Stimulated activated memory B cell treated with anti-CD40 and anti-IgM and Interleukin-4, amounts not matched to agents 10 μg/mL and 1 μg/mL and 100 μg/mL, for 72 hours (primary cell): ENCODE results near the gene RAD23B.
"Not testable (repeated sequence)": the region's sequence is repeated elsewhere in the genome, so short reads cannot be mapped to it uniquely, and the experiment has no call there.

Experiments used
- ATAC-seq: fragments of 150-1000 bp; cut with Tn5 transposase; 2 replicates; pipeline ENCODE4 v1.10.0; 2021
- H3K27ac Mint-ChIP-seq: one replicate; pipeline ENCODE4 v1.8.0; 2022; ENCODE audit warnings: mild to moderate bottlenecking, mixed read lengths
- H3K27me3 Mint-ChIP-seq: one replicate; pipeline ENCODE4 v1.8.0; 2022; ENCODE audit warnings: mixed read lengths
- H3K36me3 Mint-ChIP-seq: one replicate; pipeline ENCODE4 v1.8.0; 2022; ENCODE audit warnings: mixed read lengths
- H3K4me1 Mint-ChIP-seq: one replicate; pipeline ENCODE4 v1.8.0; 2022; ENCODE audit warnings: mixed read lengths
- H3K4me3 Mint-ChIP-seq: one replicate; pipeline ENCODE4 v1.8.0; 2022; ENCODE audit warnings: mild to moderate bottlenecking, moderate library complexity, mixed read lengths
- H3K9me3 Mint-ChIP-seq: one replicate; pipeline ENCODE4 v1.8.0; 2022; ENCODE audit warnings: mixed read lengths

Gene RAD23B

GRCh38 chr9:107296592-107296991, 13.5 kb downstream of the RAD23B start:
- not testable (repeated sequence) for H3K4me3 Mint-ChIP-seq, ATAC-seq, H3K27me3 Mint-ChIP-seq, H3K27ac Mint-ChIP-seq, H3K36me3 Mint-ChIP-seq, H3K9me3 Mint-ChIP-seq
- peaks cover 53% of the 10 kb centered on the region for H3K4me1 Mint-ChIP-seq

GRCh38 chr9:107299437-107299836, 16.4 kb downstream of the RAD23B start:
- no peak for ATAC-seq
- H3K36me3 Mint-ChIP-seq = no peaks in the 10 kb centered on the region
- no peaks in the 10 kb centered on the region for H3K27me3 Mint-ChIP-seq
- H3K9me3 Mint-ChIP-seq = no peaks in the 10 kb centered on the region
- no peak overlapping the region for H3K27ac Mint-ChIP-seq
- H3K4me3 Mint-ChIP-seq = no peak overlapping the region
- peaks cover 38% of the 10 kb centered on the region for H3K4me1 Mint-ChIP-seq

GRCh38 chr9:107306308-107306707, 23.2 kb downstream of the RAD23B start:
- no peak overlapping the region for H3K4me3 Mint-ChIP-seq
- no peaks in the 10 kb centered on the region for H3K27me3 Mint-ChIP-seq
- ATAC-seq = no peak
- peaks cover 22% of the 10 kb centered on the region for H3K4me1 Mint-ChIP-seq
- H3K27ac Mint-ChIP-seq = no peak overlapping the region
- H3K36me3 Mint-ChIP-seq = peaks cover 48% of the 10 kb centered on the region
- H3K9me3 Mint-ChIP-seq = no peaks in the 10 kb centered on the region

DNA sequence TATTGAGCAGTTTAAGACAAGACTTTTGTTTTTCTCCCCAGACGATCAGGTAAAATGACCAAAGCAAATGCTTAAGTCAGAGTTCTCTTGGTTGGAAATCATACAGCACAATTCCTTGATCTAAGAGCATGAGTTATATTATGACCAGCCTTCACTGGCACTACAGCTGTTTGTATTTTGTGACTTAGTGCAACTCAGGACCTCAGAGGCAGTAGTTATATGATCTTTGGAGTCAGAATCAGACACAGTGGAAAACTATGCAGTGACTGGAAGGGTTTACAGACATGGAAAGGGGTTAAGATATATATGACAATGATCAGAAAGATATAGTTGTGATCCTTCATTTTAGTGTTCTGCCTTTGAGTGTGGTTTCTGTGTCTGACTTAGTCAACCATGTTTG, 24.3 kb downstream of the RAD23B start:
- Mint-ChIP-seq H3K9me3 (no peaks in the 10 kb centered on the region), H3K36me3 (peaks cover 54% of the 10 kb centered on the region), H3K27ac (no peak overlapping the region), H3K4me3 (no peak overlapping the region), H3K27me3 (no peaks in the 10 kb centered on the region), H3K4me1 (peaks cover 25% of the 10 kb centered on the region)
- ATAC-seq = no peak

DNA sequence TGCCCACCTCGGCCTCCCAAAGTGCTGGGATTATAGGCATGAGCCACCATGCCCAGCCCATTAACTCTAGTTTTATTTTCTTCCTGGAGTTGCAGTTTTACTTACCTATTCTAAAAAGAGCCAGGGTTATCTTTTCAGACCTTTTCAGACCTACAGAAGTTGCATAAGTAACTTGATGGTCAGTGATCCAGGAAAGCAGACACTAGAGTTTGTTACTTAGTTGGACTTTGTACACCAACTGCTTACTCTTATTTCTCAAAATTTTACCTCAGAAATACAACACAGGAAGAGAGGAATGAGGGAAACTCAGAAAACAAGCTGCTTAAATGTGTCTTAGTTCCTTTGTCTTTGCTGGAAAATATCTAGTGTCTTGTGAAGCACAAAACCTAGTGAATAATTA, 25.4 kb downstream of the RAD23B start:
- H3K9me3 Mint-ChIP-seq = no peaks in the 10 kb centered on the region
- no peak for ATAC-seq
- peaks cover 36% of the 10 kb centered on the region for H3K4me1 Mint-ChIP-seq
- peaks cover 65% of the 10 kb centered on the region for H3K36me3 Mint-ChIP-seq
- no peak overlapping the region for H3K27ac Mint-ChIP-seq
- H3K4me3 Mint-ChIP-seq = no peak overlapping the region
- H3K27me3 Mint-ChIP-seq = no peaks in the 10 kb centered on the region

GRCh38 chr9:107309271-107309670, 26.2 kb downstream of the RAD23B start:
- Mint-ChIP-seq H3K9me3 (no peaks in the 10 kb centered on the region), H3K36me3 (peaks cover 74% of the 10 kb centered on the region), H3K27ac (no peak overlapping the region), H3K27me3 (no peaks in the 10 kb centered on the region), H3K4me3 (no peak overlapping the region), H3K4me1 (peaks cover 43% of the 10 kb centered on the region)
- ATAC-seq = no peak

DNA sequence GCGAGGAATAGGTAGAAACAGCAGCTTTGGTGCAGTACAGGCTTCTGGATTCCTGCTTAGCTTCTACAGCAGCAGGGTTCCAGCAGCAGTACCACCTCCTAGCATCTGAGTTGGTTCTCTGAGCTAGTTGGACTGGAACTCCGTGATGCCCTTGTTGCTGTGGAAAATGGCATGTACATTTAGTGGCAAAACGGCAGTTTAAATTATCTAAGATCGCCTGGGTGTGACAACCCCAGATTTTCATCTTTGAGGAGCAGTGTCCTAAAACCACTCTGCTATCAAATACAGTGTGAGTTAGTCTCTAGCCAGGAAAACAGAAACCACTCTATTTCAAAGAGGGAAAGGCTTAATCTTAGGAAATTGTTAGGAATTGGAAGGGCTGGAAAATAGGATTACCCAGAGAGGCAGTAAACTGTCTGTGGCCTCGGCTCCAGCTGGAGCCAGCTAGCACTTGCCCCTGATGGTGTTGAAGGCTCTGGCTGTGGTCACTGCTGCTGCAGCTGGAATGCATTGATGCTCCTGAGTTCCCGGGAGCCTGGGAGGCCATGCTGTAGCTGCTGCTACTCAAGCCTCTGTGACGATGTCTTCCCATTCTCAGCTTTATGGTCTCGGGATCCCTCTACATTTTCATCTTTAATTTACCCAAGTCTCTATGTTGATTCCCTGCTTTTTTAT, 29.4 kb downstream of the RAD23B start:
- no peak overlapping the region for H3K4me3 Mint-ChIP-seq
- H3K4me1 Mint-ChIP-seq = peaks cover 60% of the 10 kb centered on the region
- H3K27me3 Mint-ChIP-seq = no peaks in the 10 kb centered on the region
- peak overlapping the region; percentile 10 for H3K27ac Mint-ChIP-seq
- H3K36me3 Mint-ChIP-seq = peaks cover 81% of the 10 kb centered on the region
- no peaks in the 10 kb centered on the region for H3K9me3 Mint-ChIP-seq
- ATAC-seq = no peak

GRCh38 chr9:107313555-107314096, 30.5 kb downstream of the RAD23B start:
- peaks cover 84% of the 10 kb centered on the region for H3K36me3 Mint-ChIP-seq
- no peak overlapping the region for H3K4me3 Mint-ChIP-seq
- H3K4me1 Mint-ChIP-seq = peaks cover 71% of the 10 kb centered on the region

DNA sequence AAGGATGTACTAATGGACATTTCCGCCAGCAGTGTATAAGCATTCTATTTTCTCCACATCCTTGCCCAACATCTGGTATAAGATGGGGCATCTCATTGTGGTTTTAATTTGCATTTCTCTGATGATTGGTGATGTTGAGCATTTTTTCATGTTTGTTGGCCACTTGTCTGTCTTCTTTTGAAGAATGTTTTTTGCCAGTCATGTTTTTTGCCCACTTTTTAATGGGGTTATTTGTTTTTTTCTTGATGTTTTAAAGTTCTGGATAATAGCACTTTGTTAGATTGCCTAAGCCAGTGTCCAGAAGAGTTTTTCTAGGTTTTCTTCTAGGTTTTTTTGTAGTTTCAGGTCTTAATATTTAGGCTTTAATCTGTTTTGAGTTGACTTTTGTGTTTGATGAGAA, 31.7 kb downstream of the RAD23B start:
- Mint-ChIP-seq H3K27me3 (no peaks in the 10 kb centered on the region), H3K9me3 (no peaks in the 10 kb centered on the region), H3K4me3 (no peak overlapping the region), H3K27ac (peak overlapping the region; percentile 33), H3K36me3 (peaks cover 73% of the 10 kb centered on the region), H3K4me1 (peaks cover 62% of the 10 kb centered on the region)
- no peak for ATAC-seq

More at GRCh38 chr9:107313555-107314096, 30.5 kb downstream of the RAD23B start:
- no peak for ATAC-seq
- Mint-ChIP-seq H3K9me3 (no peaks in the 10 kb centered on the region), H3K27me3 (no peaks in the 10 kb centered on the region), H3K27ac (peak overlapping the region; percentile 10)

DNA sequence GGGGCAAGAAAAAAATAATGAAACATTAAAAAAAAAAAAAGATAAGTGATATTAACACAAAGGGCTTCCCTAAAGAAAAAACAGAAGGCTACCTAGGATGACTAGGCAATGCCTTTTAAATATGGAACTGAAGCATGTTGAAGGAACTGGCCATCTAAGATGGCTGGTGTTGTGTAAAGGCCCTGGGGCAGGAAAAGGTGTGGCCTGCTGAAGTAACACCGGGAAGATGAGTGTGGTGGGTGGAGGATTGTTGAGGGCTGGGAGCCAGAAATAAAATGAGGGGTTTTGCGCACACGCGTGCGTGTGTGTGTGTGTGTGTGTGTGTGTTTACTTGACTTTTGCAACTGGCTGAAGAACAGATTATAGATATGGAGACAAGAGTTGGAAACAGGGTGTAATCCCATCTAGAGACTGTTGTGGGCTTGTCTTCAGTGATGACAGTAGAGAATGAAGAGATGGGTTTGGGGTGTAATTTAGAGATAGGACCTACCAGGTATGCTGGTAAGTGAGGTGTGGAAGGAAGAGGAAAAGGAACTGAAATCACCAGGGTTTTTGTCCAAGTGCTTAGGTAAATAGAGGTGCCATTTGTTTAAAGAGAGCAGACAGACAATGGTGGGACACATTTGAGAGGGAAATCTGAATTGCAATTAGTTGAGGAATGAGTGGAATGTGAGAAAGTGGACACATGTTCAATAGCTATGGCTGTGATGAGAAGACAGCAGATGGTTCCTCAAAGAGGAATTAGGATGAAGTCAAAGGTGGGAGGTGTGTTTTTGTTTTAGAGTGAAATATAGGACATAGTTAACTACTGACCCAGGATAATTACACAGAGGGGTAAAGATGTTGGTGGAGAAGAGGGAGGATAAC, 33.9 kb downstream of the RAD23B start:
- peak; percentile 45 for ATAC-seq
- no peaks in the 10 kb centered on the region for H3K9me3 Mint-ChIP-seq
- no peaks in the 10 kb centered on the region for H3K27me3 Mint-ChIP-seq
- no peak overlapping the region for H3K4me3 Mint-ChIP-seq
- peaks cover 56% of the 10 kb centered on the region for H3K4me1 Mint-ChIP-seq
- H3K27ac Mint-ChIP-seq = peak overlapping the region; percentile 16
- peaks cover 73% of the 10 kb centered on the region for H3K36me3 Mint-ChIP-seq

GRCh38 chr9:107322643-107323042, 39.6 kb downstream of the RAD23B start:
- Mint-ChIP-seq H3K27ac (no peak overlapping the region), H3K9me3 (no peaks in the 10 kb centered on the region), H3K4me3 (no peak overlapping the region), H3K36me3 (peaks cover 67% of the 10 kb centered on the region), H3K4me1 (peaks cover 28% of the 10 kb centered on the region), H3K27me3 (no peaks in the 10 kb centered on the region)
- ATAC-seq = no peak

DNA sequence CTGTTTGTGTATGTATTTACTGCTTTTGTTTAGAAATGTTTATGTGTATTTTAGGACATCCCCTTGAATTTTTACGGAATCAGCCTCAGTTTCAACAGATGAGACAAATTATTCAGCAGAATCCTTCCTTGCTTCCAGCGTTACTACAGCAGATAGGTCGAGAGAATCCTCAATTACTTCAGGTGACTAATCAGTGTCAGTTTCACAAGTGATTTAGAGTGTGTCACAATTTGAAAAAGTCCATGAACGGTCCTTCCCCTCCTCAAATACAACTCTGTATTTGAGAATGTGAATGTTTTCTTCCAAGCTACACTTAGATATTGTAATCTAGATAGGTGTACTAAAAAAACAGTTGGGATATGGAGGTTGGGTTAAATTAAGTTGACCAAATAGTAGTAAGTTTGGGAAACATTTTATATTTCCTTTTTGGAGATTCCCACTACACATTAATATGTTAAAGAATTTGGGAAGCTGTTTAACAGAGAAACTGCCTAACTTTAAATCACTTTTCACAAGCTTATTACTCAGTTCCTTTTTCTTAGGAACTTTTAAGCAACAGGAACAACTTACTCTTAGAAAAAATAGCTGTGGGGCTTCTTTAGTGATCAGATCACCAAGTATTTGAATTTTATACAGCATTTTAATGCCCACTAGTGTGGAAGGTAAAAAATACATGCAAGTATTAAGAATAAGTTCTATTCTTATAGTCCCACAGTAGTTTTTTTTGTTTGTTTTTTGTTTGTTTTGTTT, 40.9 kb downstream of the RAD23B start:
- H3K4me3 Mint-ChIP-seq = no peak overlapping the region
- H3K27ac Mint-ChIP-seq = peak overlapping the region; percentile 35
- H3K36me3 Mint-ChIP-seq = peaks cover 70% of the 10 kb centered on the region
- no peaks in the 10 kb centered on the region for H3K27me3 Mint-ChIP-seq
- no peaks in the 10 kb centered on the region for H3K9me3 Mint-ChIP-seq
- ATAC-seq = no peak
- H3K4me1 Mint-ChIP-seq = peaks cover 22% of the 10 kb centered on the region

GRCh38 chr9:107325842-107326241, 42.8 kb downstream of the RAD23B start:
- no peak overlapping the region for H3K27ac Mint-ChIP-seq
- H3K9me3 Mint-ChIP-seq = no peaks in the 10 kb centered on the region
- no peak overlapping the region for H3K4me3 Mint-ChIP-seq
- no peaks in the 10 kb centered on the region for H3K27me3 Mint-ChIP-seq
- H3K4me1 Mint-ChIP-seq = peaks cover 22% of the 10 kb centered on the region
- peaks cover 76% of the 10 kb centered on the region for H3K36me3 Mint-ChIP-seq
- no peak for ATAC-seq

GRCh38 chr9:107328510-107328909, 45.4 kb downstream of the RAD23B start:
- no peak overlapping the region for H3K4me3 Mint-ChIP-seq
- no peaks in the 10 kb centered on the region for H3K9me3 Mint-ChIP-seq
- no peak for ATAC-seq
- no peak overlapping the region for H3K27ac Mint-ChIP-seq
- H3K4me1 Mint-ChIP-seq = peaks cover 18% of the 10 kb centered on the region
- H3K36me3 Mint-ChIP-seq = peaks cover 90% of the 10 kb centered on the region
- no peaks in the 10 kb centered on the region for H3K27me3 Mint-ChIP-seq

GRCh38 chr9:107330420-107330819, 47.3 kb downstream of the RAD23B start:
- H3K27me3 Mint-ChIP-seq = no peaks in the 10 kb centered on the region
- no peaks in the 10 kb centered on the region for H3K9me3 Mint-ChIP-seq
- H3K27ac Mint-ChIP-seq = no peak overlapping the region
- H3K4me3 Mint-ChIP-seq = no peak overlapping the region
- no peak for ATAC-seq
- H3K4me1 Mint-ChIP-seq = peaks cover 13% of the 10 kb centered on the region
- H3K36me3 Mint-ChIP-seq = peaks cover 84% of the 10 kb centered on the region
